KMS-11 (cell line): ENCODE results near the gene COX10.

Experiments used
- H2AFZ ChIP-seq: fragments of 200-600 bp; sonication (generic); 2 replicates; pipeline ENCODE4 v1.6.1; 2016; ENCODE audit warnings: antibody characterized with exemption, mixed run types, low read depth
- H3K27ac ChIP-seq: fragments of 200-600 bp; sonication (generic); 2 replicates; pipeline ENCODE4 v1.6.1; 2016; ENCODE audit warnings: mild to moderate bottlenecking, mixed run types
- H3K27me3 ChIP-seq: fragments of 200-600 bp; sonication (generic); 2 replicates; pipeline ENCODE4 v1.6.1; 2017; ENCODE audit warnings: mild to moderate bottlenecking, low read depth, mixed run types, moderate library complexity; ENCODE audit not compliant: insufficient read depth
- H3K36me3 ChIP-seq: fragments of 200-600 bp; sonication (generic); 2 replicates; pipeline ENCODE4 v1.6.1; 2017; ENCODE audit warnings: mild to moderate bottlenecking, mixed run types; ENCODE audit not compliant: insufficient read depth
- H3K4me1 ChIP-seq: fragments of 200-600 bp; sonication (generic); 2 replicates; pipeline ENCODE4 v1.6.1; 2016; ENCODE audit warnings: mild to moderate bottlenecking, low read depth, mixed run types; ENCODE audit not compliant: poor library complexity, severe bottlenecking
- H3K4me2 ChIP-seq: fragments of 200-600 bp; sonication (generic); 2 replicates; pipeline ENCODE4 v1.7.0; 2016; ENCODE audit warnings: mild to moderate bottlenecking, mixed run types
- H3K4me3 ChIP-seq: fragments of 200-600 bp; sonication (generic); IDR thresholded peaks from 2 replicates; pipeline ENCODE4 v1.6.1; 2017; ENCODE audit warnings: low read depth, low read length, mixed read lengths; ENCODE audit not compliant: insufficient read depth
- H3K79me2 ChIP-seq: fragments of 200-600 bp; sonication (generic); 2 replicates; pipeline ENCODE4 v1.6.1; 2016; ENCODE audit warnings: low read depth, mixed run types; ENCODE audit not compliant: insufficient read depth
- H3K9ac ChIP-seq: fragments of 200-600 bp; sonication (generic); 2 replicates; pipeline ENCODE4 v1.6.1; 2016; ENCODE audit warnings: mild to moderate bottlenecking, mixed run types
- H4K20me1 ChIP-seq: fragments of 200-600 bp; sonication (generic); 2 replicates; pipeline ENCODE4 v1.6.1; 2016; ENCODE audit warnings: mild to moderate bottlenecking, mixed run types; ENCODE audit not compliant: insufficient read depth
- CTCF ChIP-seq: fragments of 200-600 bp; sonication (generic); conservative IDR thresholded peaks from 2 replicates; pipeline ENCODE4 v1.6.1; 2017; ENCODE audit warnings: low read depth, mild to moderate bottlenecking, antibody characterized with exemption, low read length, moderate library complexity, mixed read lengths

The COX10 gene

GRCh38 chr17:14101976-14102375 lies 32.7 kb downstream of the COX10 start:
- no peaks in the 10 kb centered on the region for H3K4me1 ChIP-seq
- H3K27ac ChIP-seq = no peak overlapping the region
- TF ChIP-seq CTCF = no peak
- no peak overlapping the region for H3K4me2 ChIP-seq
- H3K79me2 ChIP-seq = no peaks in the 10 kb centered on the region
- no peaks in the 10 kb centered on the region for H3K27me3 ChIP-seq
- H3K9ac ChIP-seq = no peak overlapping the region
- no peaks in the 10 kb centered on the region for H3K36me3 ChIP-seq
- H3K4me3 ChIP-seq = no peak overlapping the region
- H2AFZ ChIP-seq = no peak overlapping the region
- no peaks in the 10 kb centered on the region for H4K20me1 ChIP-seq

DNA sequence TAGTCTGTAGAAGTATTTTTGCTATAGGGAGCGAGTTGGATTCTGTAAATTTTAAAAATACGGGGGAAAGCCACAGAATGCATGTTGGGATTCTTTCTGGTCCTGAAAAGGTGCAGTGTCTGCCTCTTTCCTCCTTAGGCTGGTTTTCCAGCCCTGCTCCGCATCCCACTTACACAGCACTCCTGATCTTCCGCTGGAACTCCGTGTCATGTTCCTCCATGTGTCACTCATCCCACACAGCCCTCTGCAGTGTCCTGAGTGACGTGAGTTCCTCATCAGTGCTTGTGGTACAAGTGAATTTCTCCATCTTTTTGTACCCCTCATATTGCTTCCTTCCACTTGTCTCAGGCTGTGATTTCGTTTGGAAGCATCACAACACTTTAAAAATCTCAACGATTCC lies 34.5 kb downstream of the COX10 start:
- Histone ChIP-seq H3K27ac (no peak overlapping the region), H3K79me2 (no peaks in the 10 kb centered on the region), H4K20me1 (no peaks in the 10 kb centered on the region), H3K9ac (no peak overlapping the region), H3K36me3 (no peaks in the 10 kb centered on the region), H3K4me3 (no peak overlapping the region), H3K27me3 (no peaks in the 10 kb centered on the region), H3K4me1 (no peaks in the 10 kb centered on the region), H2AFZ (no peak overlapping the region), H3K4me2 (no peak overlapping the region)
- TF ChIP-seq CTCF = no peak

- H3K4me3 ChIP-seq = no peak overlapping the region
- no peaks in the 10 kb centered on the region for H3K79me2 ChIP-seq
- no peak overlapping the region for H3K9ac ChIP-seq
- no peaks in the 10 kb centered on the region for H4K20me1 ChIP-seq
- no peak overlapping the region for H3K27ac ChIP-seq
- no peaks in the 10 kb centered on the region for H3K27me3 ChIP-seq
- no peaks in the 10 kb centered on the region for H3K36me3 ChIP-seq
- H3K4me2 ChIP-seq = no peak overlapping the region
- no peaks in the 10 kb centered on the region for H3K4me1 ChIP-seq
- TF ChIP-seq CTCF = no peak
- H2AFZ ChIP-seq = no peak overlapping the region
These were observed 35.4 kb downstream of the COX10 start for GRCh38 chr17:14104734-14105133.

GRCh38 chr17:14107889-14108288 lies 38.6 kb downstream of the COX10 start:
- H3K79me2 ChIP-seq = no peaks in the 10 kb centered on the region
- H3K27me3 ChIP-seq = no peaks in the 10 kb centered on the region
- no peak overlapping the region for H2AFZ ChIP-seq

More at GRCh38 chr17:14107889-14108288, 38.6 kb downstream of the COX10 start:
- Histone ChIP-seq H3K4me3 (no peak overlapping the region), H3K9ac (no peak overlapping the region), H3K27ac (no peak overlapping the region), H3K4me1 (no peaks in the 10 kb centered on the region), H3K36me3 (no peaks in the 10 kb centered on the region), H3K4me2 (no peak overlapping the region), H4K20me1 (no peaks in the 10 kb centered on the region)
- TF ChIP-seq CTCF = no peak
